CD14-positive monocyte (primary cell): ENCODE measurements around the gene EEF1AKMT4. TPM values are rescaled to one million over a fixed set of nuclear protein-coding genes. Genes with fewer than 3 reads are reported as not detected.

Experiments
- DNase-seq, 3 donors: peaks; one replicate each; pipeline ENCODE4 v3.0.0-alpha.2; 2011 to 2022
- H2AFZ ChIP-seq: 2 replicates; pipeline ENCODE4 v1.6.0; 2012; ENCODE audit warnings: mild to moderate bottlenecking, low read depth, low read length, inconsistent platforms; ENCODE audit not compliant: insufficient read depth, poor library complexity, severe bottlenecking
- H3K27ac ChIP-seq, 2 donors: 1 replicate in 1 of 2; 2 replicates in 1 of 2; pipeline ENCODE4 v1.5.1; 2012 to 2013; ENCODE audit warnings: low read length in 2 of 2, control low read depth in 1 of 2, inconsistent platforms in 1 of 2, low read depth in 1 of 2, mild to moderate bottlenecking in 1 of 2
- H3K27me3 ChIP-seq, 2 donors: one replicate each; pipeline versions ENCODE4 v1.6.0 to v1.6.1; 2011 to 2013; ENCODE audit warnings: low read length in 2 of 2; ENCODE audit not compliant: control insufficient read depth in 2 of 2, insufficient read depth in 2 of 2
- H3K36me3 ChIP-seq, 2 donors: replicated peaks in 1 of 2; 1 replicate in 1 of 2; 2 replicates in 1 of 2; pipeline versions ENCODE4 v1.5.1 to v1.6.1; 2012 to 2013; ENCODE audit warnings: low read length in 2 of 2, control low read depth in 1 of 2, inconsistent platforms in 1 of 2, mild to moderate bottlenecking in 1 of 2; ENCODE audit not compliant: insufficient read depth in 2 of 2, control insufficient read depth in 1 of 2
- H3K4me1 ChIP-seq, 2 donors: 1 replicate in 1 of 2; 2 replicates in 1 of 2; pipeline versions ENCODE4 v1.5.1 to v1.6.1; 2012 to 2013; ENCODE audit warnings: low read length in 2 of 2, control low read depth in 1 of 2, inconsistent platforms in 1 of 2, mild to moderate bottlenecking in 1 of 2, moderate library complexity in 1 of 2; ENCODE audit not compliant: insufficient read depth in 2 of 2, control insufficient read depth in 1 of 2
- H3K4me2 ChIP-seq: replicated peaks from 2 replicates; pipeline ENCODE3; 2012; ENCODE audit warnings: low read length, moderate library complexity, mild to moderate bottlenecking; ENCODE audit not compliant: poor library complexity, severe bottlenecking; ENCODE audit errors: extremely low read depth
- H3K4me3 ChIP-seq, 3 experiments: fragments of 200-600 bp in 1 of 3; sonication (generic) in 1 of 3; replicated peaks in 1 of 3; 1 replicate in 2 of 3; 2 replicates in 1 of 3; pipeline ENCODE4 v1.5.1; 2011 to 2013; ENCODE audit warnings: low read length in 3 of 3, mild to moderate bottlenecking in 3 of 3, control low read depth in 2 of 3, low read depth in 2 of 3, inconsistent platforms in 1 of 3, moderate library complexity in 1 of 3
- H3K79me2 ChIP-seq: 2 replicates; pipeline ENCODE4 v1.6.0; 2012; ENCODE audit warnings: mild to moderate bottlenecking, control low read depth, inconsistent platforms, low read length, moderate library complexity; ENCODE audit not compliant: insufficient read depth
- H3K9ac ChIP-seq: 2 replicates; pipeline ENCODE4 v1.6.0; 2017; ENCODE audit warnings: low read length, mild to moderate bottlenecking; ENCODE audit not compliant: insufficient read depth, poor library complexity, severe bottlenecking
- H3K9me3 ChIP-seq, 2 donors: replicated peaks in 1 of 2; 1 replicate in 1 of 2; 2 replicates in 1 of 2; pipeline versions ENCODE4 v1.5.1 to v1.6.1; 2012 to 2013; ENCODE audit warnings: low read length in 2 of 2, control low read depth in 1 of 2; ENCODE audit not compliant: control insufficient read depth in 1 of 2, insufficient read depth in 1 of 2
- H4K20me1 ChIP-seq: 2 replicates; pipeline ENCODE4 v1.6.0; 2012; ENCODE audit warnings: mild to moderate bottlenecking, low read length, control low read depth, moderate library complexity; ENCODE audit not compliant: insufficient read depth
- H3K27ac Mint-ChIP-seq, 7 donors: one replicate each; pipeline ENCODE4 v1.8.0; 2020; ENCODE audit warnings: mild to moderate bottlenecking in 7 of 7, mixed read lengths in 7 of 7, moderate library complexity in 6 of 7, inconsistent platforms in 2 of 7
- H3K27me3 Mint-ChIP-seq, 3 donors: one replicate each; pipeline ENCODE4 v1.8.0; 2021 to 2022; ENCODE audit warnings: low read depth in 3 of 3, mild to moderate bottlenecking in 3 of 3, mixed read lengths in 3 of 3, moderate library complexity in 3 of 3, inconsistent platforms in 1 of 3
- H3K36me3 Mint-ChIP-seq, 2 donors: one replicate each; pipeline ENCODE4 v1.8.0; 2020; ENCODE audit warnings: mixed read lengths in 2 of 2, inconsistent platforms in 1 of 2, mild to moderate bottlenecking in 1 of 2
- H3K4me1 Mint-ChIP-seq: one replicate; pipeline ENCODE4 v1.8.0; 2020; ENCODE audit warnings: mild to moderate bottlenecking, mixed read lengths
- H3K4me3 Mint-ChIP-seq, 2 donors: one replicate each; pipeline ENCODE4 v1.8.0; 2020; ENCODE audit warnings: mild to moderate bottlenecking in 2 of 2, mixed read lengths in 2 of 2, moderate library complexity in 1 of 2
- H3K9me3 Mint-ChIP-seq, 7 donors: one replicate each; pipeline ENCODE4 v1.8.0; 2020 to 2022; ENCODE audit warnings: mixed read lengths in 7 of 7, mild to moderate bottlenecking in 6 of 7, moderate library complexity in 6 of 7, inconsistent platforms in 2 of 7
- CTCF ChIP-seq: fragments of 200-600 bp; IDR thresholded peaks from one replicate; pipeline ENCODE4 v1.8.0; 2022; ENCODE audit warnings: antibody characterized with exemption, mild to moderate bottlenecking
- WGBS: methylation state at CpG from one replicate; pipeline ENCODE4 v1.1.5; 2013; ENCODE audit warnings: missing lambda C conversion rate; ENCODE audit not compliant: insufficient coverage; 5-methylcytosine and 5-hydroxymethylcytosine counted together
- intact Hi-C, 2 donors: fragments of 100-400 bp; cut with micrococcal nuclease; formaldehyde crosslinking; loops; one replicate each; pipeline versions ENCODE4 v1.15.0 to v1.15.1; 2023
- polyA plus RNA-seq, 3 donors: library from polyadenylated mRNA; depleted of rRNA in 1 of 3; unstranded in 2 of 3; stranded (reverse) in 1 of 3; fragments of 300-500 nt in 2 of 3; fragments of >200 nt in 1 of 3; fragmentation: Illumina TruSeq in 2 of 3; gene quantifications; 1 replicate in 2 of 3; 2 replicates in 1 of 3; pipeline ENCODE4 v1.2.3, GENCODE V29; 2012 to 2021

EEF1AKMT4 gene
- polyA plus RNA-seq, 3 donors, result 4.0 to 12.0 (median 7.3) TPM

DNA sequence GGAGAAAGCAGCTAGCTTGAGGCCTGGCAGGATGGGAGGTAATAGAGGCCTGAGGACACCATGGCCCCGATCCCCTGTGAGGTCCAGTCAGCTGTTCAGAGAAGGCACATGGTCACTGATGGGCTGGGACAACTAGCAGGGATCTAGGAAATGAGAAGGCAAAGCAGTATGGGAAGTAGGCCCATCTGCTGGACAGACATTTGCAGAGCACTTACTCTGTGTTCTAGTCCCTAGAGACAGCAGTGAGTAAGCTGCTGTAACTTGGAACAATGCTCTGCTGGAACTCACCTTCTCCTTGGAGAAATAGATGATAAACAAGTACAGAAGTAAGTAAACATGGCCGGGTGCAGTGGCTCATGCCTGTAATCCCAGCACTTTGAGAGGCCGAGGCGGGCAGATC lies 33.5 kb downstream of the EEF1AKMT4 start:
- Histone ChIP-seq H3K36me3 (no peaks in the 10 kb centered on the region), H3K79me2 (no peaks in the 10 kb centered on the region), H3K9ac (no peak overlapping the region), H3K4me2 (no peak overlapping the region), H3K27me3 (peaks cover 0 to 11% of the 10 kb centered on the region in 2 donors), H3K27ac (no peak overlapping the region), H3K4me1 (peaks cover 10 to 12% of the 10 kb centered on the region in 2 donors), H2AFZ (no peak overlapping the region), H3K9me3 (no peaks in the 10 kb centered on the region), H3K4me3 (no peak overlapping the region), H4K20me1 (no peaks in the 10 kb centered on the region)
- Mint-ChIP-seq H3K36me3 (no peaks in the 10 kb centered on the region), H3K27ac (peak overlapping the region in 1 of 7 donors; percentile 10), H3K9me3 (no peaks in the 10 kb centered on the region), H3K27me3 (peaks cover 17 to 42% (median 30%) of the 10 kb centered on the region in 3 donors), H3K4me3 (no peak overlapping the region), H3K4me1 (peaks cover 16% of the 10 kb centered on the region)
- intact Hi-C loops, result loop anchor here (10.0 kb wide), 1 partner anchor 388 kb away; no protein-coding TSS in a partner anchor
- TF ChIP-seq CTCF, result no peak
- no peak for DNase-seq
- 100% methylated on average over 1 of the region's 4 CpGs for WGBS

DNA sequence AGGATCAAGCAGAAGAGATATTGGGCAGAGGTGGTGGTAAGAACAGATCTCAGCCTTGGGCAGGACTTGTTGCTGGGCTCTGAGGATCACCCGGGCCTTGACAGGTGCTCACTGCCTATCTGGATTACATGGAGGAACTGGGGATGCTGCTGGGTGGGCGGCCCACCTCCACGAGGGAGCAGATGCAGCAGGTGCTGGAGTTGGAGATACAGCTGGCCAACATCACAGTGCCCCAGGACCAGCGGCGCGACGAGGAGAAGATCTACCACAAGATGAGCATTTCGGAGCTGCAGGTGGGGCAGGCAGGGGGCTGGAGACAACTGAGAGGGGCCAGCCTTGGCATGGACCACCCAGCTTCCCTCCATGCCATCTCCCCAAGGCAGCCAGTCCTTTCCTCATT lies 34.2 kb downstream of the EEF1AKMT4 start:
- no peak overlapping the region for H3K27ac Mint-ChIP-seq
- H3K4me2 ChIP-seq, result no peak overlapping the region
- no peaks in the 10 kb centered on the region for H3K9me3 ChIP-seq
- H3K4me1 Mint-ChIP-seq, result peaks cover 16% of the 10 kb centered on the region
- no peaks in the 10 kb centered on the region for H3K36me3 Mint-ChIP-seq
- intact Hi-C loops, result loop anchor here (10.0 kb wide), 1 partner anchor 389 kb away; no protein-coding TSS in a partner anchor
- WGBS, result 86% methylated on average over 8 of the region's 8 CpGs
- H3K36me3 ChIP-seq, result no peaks in the 10 kb centered on the region
- DNase-seq, result no peak
- no peaks in the 10 kb centered on the region for H3K9me3 Mint-ChIP-seq
- no peaks in the 10 kb centered on the region for H4K20me1 ChIP-seq
- no peak overlapping the region for H2AFZ ChIP-seq
- TF ChIP-seq CTCF, result no peak
- H3K27me3 Mint-ChIP-seq, result peaks cover 13 to 41% (median 33%) of the 10 kb centered on the region in 3 donors
- no peak overlapping the region for H3K4me3 ChIP-seq
- no peak overlapping the region for H3K4me3 Mint-ChIP-seq
- peaks cover 10 to 12% of the 10 kb centered on the region in 2 donors for H3K4me1 ChIP-seq
- H3K27me3 ChIP-seq, result peaks cover 0 to 6% of the 10 kb centered on the region in 2 donors
- H3K9ac ChIP-seq, result no peak overlapping the region
- H3K79me2 ChIP-seq, result no peaks in the 10 kb centered on the region
- H3K27ac ChIP-seq, result no peak overlapping the region
